SJSA1 (cell line): Measurements from ENCODE around the gene LILRB3. TPM values are rescaled to one million over a fixed set of nuclear protein-coding genes. Genes with fewer than 3 reads are reported as not detected.
"Not testable (repeated sequence)": the region's sequence is repeated elsewhere in the genome, so short reads cannot be mapped to it uniquely, and the experiment has no call there.

ENCODE experiments used
- DNase-seq, 2 experiments: peaks; one replicate each; pipeline ENCODE4 v3.0.0-alpha.2; 2015 to 2020; ENCODE audit warnings: low spot score in 2 of 2, low read depth in 1 of 2
- H3K27ac ChIP-seq: fragments of 250-450 bp; sonication (Bioruptor Pico); 2 replicates; pipeline ENCODE4 v1.5.1; 2020; ENCODE audit warnings: mild to moderate bottlenecking, moderate library complexity
- H3K27me3 ChIP-seq: fragments of 250-450 bp; sonication (Bioruptor Pico); replicated peaks from 2 replicates; pipeline ENCODE4 v1.5.1; 2020; ENCODE audit warnings: mild to moderate bottlenecking, moderate library complexity
- H3K36me3 ChIP-seq: fragments of 250-450 bp; sonication (Bioruptor Pico); 2 replicates; pipeline ENCODE4 v1.5.1; 2020; ENCODE audit warnings: mild to moderate bottlenecking
- H3K4me1 ChIP-seq: fragments of 250-450 bp; sonication (Bioruptor Pico); replicated peaks from 2 replicates; pipeline ENCODE4 v1.6.1; 2021; ENCODE audit warnings: mild to moderate bottlenecking
- H3K4me3 ChIP-seq: fragments of 250-450 bp; sonication (Bioruptor Pico); 2 replicates; pipeline ENCODE4 v1.5.1; 2020; ENCODE audit warnings: mild to moderate bottlenecking
- H3K9me3 ChIP-seq: fragments of 250-450 bp; sonication (Bioruptor Pico); replicated peaks from 2 replicates; pipeline ENCODE4 v1.5.1; 2020; ENCODE audit warnings: mild to moderate bottlenecking
- total RNA-seq: library from RNA; depleted of rRNA; stranded (reverse); fragments of >200 nt; shearing (Covaris generic); gene quantifications from 2 replicates; pipeline ENCODE4 v1.2.3, GENCODE V29; 2014

Gene LILRB3
- total RNA-seq, 1 experiment from 2014 or later = not detected

GRCh38 chr19:54253331-54254194, 30.8 kb upstream of the LILRB3 start:
- H3K36me3 ChIP-seq = no peaks in the 10 kb centered on the region
- H3K27ac ChIP-seq = no peak overlapping the region
- no peaks in the 10 kb centered on the region for H3K4me1 ChIP-seq
- peak in 1 of 2 experiments; percentile 33 for DNase-seq
- H3K27me3 ChIP-seq = peaks cover 62% of the 10 kb centered on the region
- H3K9me3 ChIP-seq = no peaks in the 10 kb centered on the region
- no peak overlapping the region for H3K4me3 ChIP-seq

- Histone ChIP-seq H3K4me3 (no peak overlapping the region), H3K27me3 (peaks cover 66% of the 10 kb centered on the region)
- peak in 1 of 2 experiments; percentile 30 for DNase-seq
Observed at GRCh38 chr19:54252845-54253244, 30.0 kb upstream of the LILRB3 start.

GRCh38 chr19:54252243-54252642, 29.4 kb upstream of the LILRB3 start:
- H3K9me3 ChIP-seq = no peaks in the 10 kb centered on the region
- H3K36me3 ChIP-seq = no peaks in the 10 kb centered on the region
- H3K27me3 ChIP-seq = peaks cover 63% of the 10 kb centered on the region
- peak in 1 of 2 experiments; percentile 38 for DNase-seq
- H3K4me3 ChIP-seq = no peak overlapping the region
- no peak overlapping the region for H3K27ac ChIP-seq
- no peaks in the 10 kb centered on the region for H3K4me1 ChIP-seq

More at GRCh38 chr19:54252845-54253244, 30.0 kb upstream of the LILRB3 start:
- Histone ChIP-seq H3K9me3 (no peaks in the 10 kb centered on the region), H3K27ac (no peak overlapping the region), H3K36me3 (no peaks in the 10 kb centered on the region), H3K4me1 (no peaks in the 10 kb centered on the region)

GRCh38 chr19:54248016-54248601, 25.3 kb upstream of the LILRB3 start:
- H3K36me3 ChIP-seq = no peaks in the 10 kb centered on the region
- DNase-seq = peak in 1 of 2 experiments; percentile 23
- no peaks in the 10 kb centered on the region for H3K9me3 ChIP-seq
- H3K4me1 ChIP-seq = no peaks in the 10 kb centered on the region
- H3K27me3 ChIP-seq = peaks cover 34% of the 10 kb centered on the region
- no peak overlapping the region for H3K27ac ChIP-seq
- no peak overlapping the region for H3K4me3 ChIP-seq

GRCh38 chr19:54247106-54247930, 24.5 kb upstream of the LILRB3 start:
- no peaks in the 10 kb centered on the region for H3K36me3 ChIP-seq
- H3K27me3 ChIP-seq = peaks cover 27% of the 10 kb centered on the region
- H3K4me3 ChIP-seq = no peak overlapping the region
- peak in 1 of 2 experiments; percentile 29 for DNase-seq
- H3K9me3 ChIP-seq = no peaks in the 10 kb centered on the region
- no peak overlapping the region for H3K27ac ChIP-seq
- H3K4me1 ChIP-seq = no peaks in the 10 kb centered on the region

GRCh38 chr19:54245936-54246335, 23.1 kb upstream of the LILRB3 start:
- Histone ChIP-seq H3K27me3 (peaks cover 24% of the 10 kb centered on the region), H3K4me3 (no peak overlapping the region), H3K9me3 (no peaks in the 10 kb centered on the region), H3K36me3 (no peaks in the 10 kb centered on the region), H3K4me1 (no peaks in the 10 kb centered on the region), H3K27ac (no peak overlapping the region)
- DNase-seq = peak in 1 of 2 experiments; percentile 33

GRCh38 chr19:54243809-54244208, 21.0 kb upstream of the LILRB3 start:
- H3K9me3 ChIP-seq, DNase-seq, H3K27ac ChIP-seq, H3K4me3 ChIP-seq, H3K4me1 ChIP-seq, H3K36me3 ChIP-seq, H3K27me3 ChIP-seq: not testable (repeated sequence)

GRCh38 chr19:54242646-54243045, 19.8 kb upstream of the LILRB3 start, which contains the start of gene LILRA6:
TSS of gene LILRA6 (minus strand) at chr19:54242790.
- not testable (repeated sequence) for H3K4me1 ChIP-seq, H3K9me3 ChIP-seq, H3K27ac ChIP-seq, H3K27me3 ChIP-seq, H3K4me3 ChIP-seq, H3K36me3 ChIP-seq
- DNase-seq = peak in 1 of 2 experiments; percentile 2

- not testable (repeated sequence) for H3K27me3 ChIP-seq, H3K9me3 ChIP-seq, DNase-seq, H3K36me3 ChIP-seq, H3K4me3 ChIP-seq, H3K27ac ChIP-seq, H3K4me1 ChIP-seq
Observed at GRCh38 chr19:54242234-54242633, 19.4 kb upstream of the LILRB3 start.

GRCh38 chr19:54240372-54241336, 17.8 kb upstream of the LILRB3 start:
- H3K4me1 ChIP-seq, H3K27ac ChIP-seq, H3K27me3 ChIP-seq, H3K4me3 ChIP-seq, H3K36me3 ChIP-seq, H3K9me3 ChIP-seq: not testable (repeated sequence)
- DNase-seq = peak in 1 of 2 experiments; percentile 32

- H3K27me3 ChIP-seq, H3K4me1 ChIP-seq, H3K4me3 ChIP-seq, H3K27ac ChIP-seq, H3K36me3 ChIP-seq, H3K9me3 ChIP-seq: not testable (repeated sequence)
- peak in 1 of 2 experiments; percentile 35 for DNase-seq
Observed at GRCh38 chr19:54239491-54240371, 16.9 kb upstream of the LILRB3 start.

- peak in 1 of 2 experiments; percentile 20 for DNase-seq
- Histone ChIP-seq H3K4me1 (no peaks in the 10 kb centered on the region), H3K27ac (no peak overlapping the region), H3K36me3 (no peaks in the 10 kb centered on the region), H3K27me3 (peaks cover 16% of the 10 kb centered on the region; the same call in 1 of the 2 replicates), H3K9me3 (no peaks in the 10 kb centered on the region), H3K4me3 (no peak overlapping the region)
Observed at GRCh38 chr19:54233941-54234340, 11.1 kb upstream of the LILRB3 start.
